ENCODE measurements around the gene FFAR4.

The FFAR4 gene

DNA sequence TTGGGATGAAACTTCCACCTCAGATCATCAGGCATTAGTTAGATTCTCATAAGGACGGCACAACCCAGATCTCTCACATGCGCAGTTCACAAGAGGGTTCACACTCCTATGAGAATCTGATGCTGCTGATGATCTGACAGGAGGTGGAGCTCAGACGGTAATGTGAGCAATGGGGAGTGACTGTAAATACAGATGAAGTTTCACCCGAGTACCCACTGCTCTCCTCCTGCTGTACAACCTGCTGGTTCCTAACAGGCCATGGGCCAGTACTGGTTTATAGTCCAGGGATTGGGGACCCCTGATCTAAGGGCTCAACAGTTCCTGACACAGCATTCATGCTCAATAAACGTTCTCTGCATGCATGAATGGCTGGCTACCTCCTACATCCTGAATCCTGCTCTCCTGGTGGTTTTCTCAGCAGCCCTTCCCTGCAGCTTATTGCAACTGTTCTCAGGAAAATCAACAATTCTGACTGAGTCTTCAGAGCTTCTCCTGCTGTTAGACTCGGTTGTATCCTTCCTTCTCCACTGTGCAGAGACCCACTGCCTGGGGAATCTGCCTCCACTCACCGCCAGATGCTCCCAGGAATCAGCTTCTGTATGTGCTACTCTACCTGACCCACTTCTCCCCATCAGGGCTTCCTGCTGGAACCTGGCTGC, 63.3 kb downstream of the FFAR4 start:
- no peak for DNase-seq (ENCODE audit: low read depth)
- no peak overlapping the region for H3K4me3 ChIP-seq (ENCODE audit: low read depth, low read length)

DNA sequence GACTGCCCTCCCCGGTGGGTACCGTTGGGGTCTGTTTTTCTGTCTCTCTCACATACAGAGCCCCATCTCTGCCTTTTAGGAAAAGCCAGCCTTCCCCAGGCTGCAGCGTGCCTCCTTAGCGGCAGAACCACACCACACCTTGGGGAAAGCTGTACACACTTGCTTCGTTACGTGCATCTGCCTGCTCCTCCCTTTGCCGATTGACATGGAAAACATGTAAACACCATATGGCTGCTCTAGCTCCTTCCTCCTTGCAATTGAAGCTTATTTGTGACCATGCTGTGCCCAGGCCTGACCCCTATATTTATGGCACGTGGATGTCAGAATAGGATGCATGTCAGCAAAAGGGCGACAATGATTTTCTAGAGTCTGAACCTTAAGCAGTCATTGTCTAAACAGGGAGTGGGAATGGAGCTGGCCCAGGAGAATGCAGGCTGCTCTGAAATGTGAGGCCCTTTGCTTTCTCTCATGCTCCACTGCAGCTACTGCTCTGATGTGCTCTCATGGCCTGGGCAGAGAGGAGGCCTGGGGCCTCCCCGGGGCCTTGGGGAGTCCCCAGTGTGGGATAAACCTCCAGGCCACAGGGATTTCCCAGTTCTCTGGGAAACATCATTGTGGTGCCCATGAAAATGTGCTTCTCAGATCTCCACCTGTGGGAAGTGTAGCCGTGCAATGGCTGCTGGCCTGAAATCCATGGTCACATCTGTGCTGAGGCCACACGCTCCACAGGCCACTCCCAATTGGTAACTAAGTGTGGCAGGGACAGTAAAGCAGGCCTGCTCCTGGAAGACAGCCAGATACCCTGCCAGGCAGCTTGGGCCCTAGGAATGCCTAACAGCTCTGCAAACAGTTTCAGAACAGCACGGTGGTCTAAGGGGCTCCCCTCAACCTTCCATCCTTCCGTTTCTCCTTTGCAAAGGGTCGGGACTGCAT, 64.4 kb downstream of the FFAR4 start:
- H3K4me3 ChIP-seq (ENCODE audit: low read depth, low read length), result no peak overlapping the region
- DNase-seq (ENCODE audit: low read depth), result no peak
